ENCODE data around the gene PTF1A.

PTF1A gene

GRCh38 chr10:23157239-23157681, 34.9 kb upstream of the PTF1A start (continued):
- no peak for TF ChIP-seq ZNF138 (tag by site-specific recombination; IDR thresholded peaks at IDR 0.05; ENCODE audit: borderline replicate concordance)

GRCh38 chr10:23157691-23158369, 34.3 kb upstream of the PTF1A start:
- ChIA-PET POLR2A (no interaction called here), CTCF (interaction anchor here (0.6 to 4.7 kb wide), 57 partner anchors 10 to 1399 kb away, joined by 3 to 96 read pairs (median 4); no protein-coding TSS in a partner anchor)
- no peak overlapping the region for H3K4me3 ChIP-seq (ENCODE audit: low read depth, low read length)
- H3K4me1 ChIP-seq (ENCODE audit: control insufficient read depth, insufficient read depth, low read length): no peaks in the 10 kb centered on the region
- no peak overlapping the region for H3K27ac ChIP-seq (ENCODE audit: extremely low read depth, low read depth, low read length)
- H3K9me3 ChIP-seq (ENCODE audit: control insufficient read depth, insufficient read depth, low read depth, low read length): no peaks in the 10 kb centered on the region
- H3K36me3 ChIP-seq (ENCODE audit: control insufficient read depth in 2 of 2, insufficient read depth in 1 of 2, low read length in 2 of 2): no peaks in the 10 kb centered on the region
- TF ChIP-seq PRDM10 (tag by site-specific recombination; IDR thresholded peaks at IDR 0.05) (0 out of 2 replicates have a peak, but pooled peaks have one; percentile 33), ZNF677 (tag by site-specific recombination; IDR thresholded peaks at IDR 0.05) (no peak), OVOL3 (tag by site-specific recombination; IDR thresholded peaks at IDR 0.05) (no peak), ZNF2 (tag by site-specific recombination; IDR thresholded peaks at IDR 0.05) (0 out of 2 replicates have a peak, but pooled peaks have one; percentile 18), ZNF280D (tag by site-specific recombination; IDR thresholded peaks at IDR 0.05) (no peak), ZEB2 (tag by site-specific recombination; IDR thresholded peaks at IDR 0.05) (0 out of 2 replicates have a peak, but pooled peaks have one; percentile 26), PATZ1 (tag by site-specific recombination; IDR thresholded peaks at IDR 0.05) (0 out of 2 replicates have a peak, but pooled peaks have one; percentile 30), ZNF174 (tag by site-specific recombination; IDR thresholded peaks at IDR 0.05) (no peak)

GRCh38 chr10:23158370-23158769, 33.7 kb upstream of the PTF1A start:
- TF ChIP-seq ZBTB17 (tag by site-specific recombination; IDR thresholded peaks at IDR 0.05) (peak; percentile 19; the same call in 1 of the 2 replicates), ZNF660 (tag by site-specific recombination; IDR thresholded peaks at IDR 0.05) (peak; percentile 72; the same call in 1 of the 2 replicates), ZBTB49 (tag by site-specific recombination; IDR thresholded peaks at IDR 0.05; ENCODE audit: low read depth) (no peak), ZNF654 (tag by site-specific recombination; IDR thresholded peaks at IDR 0.05; ENCODE audit: low read depth) (peak; percentile 94), CTCF (tag by site-specific recombination; IDR thresholded peaks at IDR 0.05) (peak; percentile 63), ZNF623 (tag by site-specific recombination; IDR thresholded peaks at IDR 0.05) (no peak)
- POLR2A ChIA-PET: no interaction called here
- H3K4me3 ChIP-seq (ENCODE audit: low read depth, low read length): no peak overlapping the region

More at GRCh38 chr10:23158370-23158769, 33.7 kb upstream of the PTF1A start:
- Histone ChIP-seq H3K9me3 (ENCODE audit: control insufficient read depth, insufficient read depth, low read depth, low read length) (no peaks in the 10 kb centered on the region), H3K36me3 (ENCODE audit: control insufficient read depth in 2 of 2, insufficient read depth in 1 of 2, low read length in 2 of 2) (no peaks in the 10 kb centered on the region), H3K4me1 (ENCODE audit: control insufficient read depth, insufficient read depth, low read length) (no peaks in the 10 kb centered on the region), H3K27ac (ENCODE audit: extremely low read depth, low read depth, low read length) (no peak overlapping the region)
- CTCF ChIA-PET: interaction anchor here (0.6 to 4.7 kb wide), 55 partner anchors 9 to 1399 kb away, joined by 3 to 96 read pairs (median 4); no protein-coding TSS in a partner anchor

All from HEK293 (cell line).